Esophagus squamous epithelium (tissue), 5 donors: ENCODE results near the gene NUP42. TPM values are rescaled to one million over a fixed set of nuclear protein-coding genes. Genes with fewer than 3 reads are reported as not detected.

ENCODE experiments used
- DNase-seq: peaks from one replicate; lab custom pipeline; 2025; lab: John Stamatoyannopoulos, UW
- H3K27ac ChIP-seq, 4 donors: fragments of 200-600 bp; sonication (generic); one replicate each; pipeline ENCODE4 v1.5.1; 2016 to 2019; ENCODE audit warnings: mild to moderate bottlenecking in 1 of 4
- H3K27me3 ChIP-seq, 4 donors: fragments of 200-600 bp; sonication (generic); 1 replicate in 3 of 4; 2 replicates in 1 of 4; pipeline versions ENCODE4 v1.5.1 to v1.6.0; 2017 to 2021; ENCODE audit warnings: antibody characterized with exemption in 1 of 4
- H3K36me3 ChIP-seq, 3 donors: fragments of 200-600 bp; sonication (generic); one replicate each; pipeline ENCODE4 v1.5.1; 2016 to 2019
- H3K4me1 ChIP-seq, 3 donors: fragments of 200-600 bp; sonication (generic); one replicate each; pipeline ENCODE4 v1.5.1; 2017 to 2019
- H3K4me3 ChIP-seq, 4 donors: fragments of 200-600 bp; sonication (generic); 1 replicate in 3 of 4; 2 replicates in 1 of 4; pipeline ENCODE4 v1.5.1; 2016 to 2019; ENCODE audit warnings: mild to moderate bottlenecking in 2 of 4, moderate library complexity in 1 of 4
- H3K9me3 ChIP-seq, 3 donors: fragments of 200-600 bp; sonication (generic); one replicate each; pipeline ENCODE4 v1.5.1; 2016 to 2019
- CTCF ChIP-seq, 6 experiments: fragments of 450-650 bp in 4 of 6; fragments of 200-600 bp in 2 of 6; sonication (generic) in 2 of 6; IDR thresholded peaks; one replicate each; pipeline ENCODE4 v1.5.1; 2016 to 2019; ENCODE audit warnings: antibody characterized with exemption in 6 of 6, mild to moderate bottlenecking in 4 of 6, moderate library complexity in 4 of 6
- POLR2A ChIP-seq, 4 donors: fragments of 450-650 bp; IDR thresholded peaks; one replicate each; pipeline ENCODE4 v1.6.1; 2017; ENCODE audit warnings: antibody characterized with exemption in 4 of 4, mild to moderate bottlenecking in 4 of 4, moderate library complexity in 3 of 4
- WGBS, 2 donors: methylation state at CpG; one replicate each; pipeline ENCODE4 v1.1.5; 2018; 5-methylcytosine and 5-hydroxymethylcytosine counted together
- intact Hi-C: fragments of 100-400 bp; cut with DNase I; formaldehyde crosslinking; loops from one replicate; pipeline ENCODE4 v1.15.0; 2022
- total RNA-seq, 4 donors: library from RNA; depleted of rRNA; stranded (reverse); fragments of >200 nt; gene quantifications; one replicate each; pipeline ENCODE4 v1.1.0, GENCODE V29; 2016
- donor health status: DM: yes; HTN: yes; CAD: no.

Gene NUP42
- total RNA-seq, 4 donors from 2014 or later: 15.5 to 34.3 (median 29.1) TPM

- TF ChIP-seq POLR2A (IDR thresholded peaks at IDR 0.05) (no peak), CTCF (IDR thresholded peaks at IDR 0.05) (no peak)
- Histone ChIP-seq H3K4me1 (peaks cover 0 to 5% (median 0%) of the 10 kb centered on the region in 3 donors), H3K9me3 (no peaks in the 10 kb centered on the region), H3K27ac (no peak overlapping the region), H3K27me3 (no peaks in the 10 kb centered on the region), H3K36me3 (no peaks in the 10 kb centered on the region), H3K4me3 (no peak overlapping the region)
- 89 to 96% methylated on average over 2 of the region's 2 CpGs for WGBS, 2 donors
- no peak for DNase-seq
- intact Hi-C loops: no loop called here
Observed at GRCh38 chr7:23228412-23228811, 46.6 kb downstream of the NUP42 start.

- H3K27ac ChIP-seq: no peak overlapping the region
- no peaks in the 10 kb centered on the region for H3K9me3 ChIP-seq
- H3K36me3 ChIP-seq: no peaks in the 10 kb centered on the region
- no peak overlapping the region for H3K4me3 ChIP-seq
- TF ChIP-seq CTCF (IDR thresholded peaks at IDR 0.05): no peak
- no peak for TF ChIP-seq POLR2A (IDR thresholded peaks at IDR 0.05)
- no peaks in the 10 kb centered on the region for H3K27me3 ChIP-seq
- DNase-seq: no peak
- intact Hi-C loops: no loop called here
- WGBS, 2 donors: 65 to 67% methylated on average over 6 of the region's 6 CpGs
- H3K4me1 ChIP-seq: peaks cover 0 to 27% (median 10%) of the 10 kb centered on the region in 3 donors
Observed at GRCh38 chr7:23230641-23231101, 48.8 kb downstream of the NUP42 start.

GRCh38 chr7:23232966-23233365, 51.1 kb downstream of the NUP42 start:
- no peak overlapping the region for H3K4me3 ChIP-seq
- H3K27me3 ChIP-seq: no peaks in the 10 kb centered on the region
- WGBS, 2 donors: 80 to 91% methylated on average over 3 of the region's 3 CpGs
- no peak for DNase-seq
- no peaks in the 10 kb centered on the region for H3K36me3 ChIP-seq
- H3K9me3 ChIP-seq: no peaks in the 10 kb centered on the region
- peaks cover 4 to 40% (median 10%) of the 10 kb centered on the region in 3 donors for H3K4me1 ChIP-seq
- intact Hi-C loops: no loop called here
- H3K27ac ChIP-seq: no peak overlapping the region
- TF ChIP-seq CTCF (IDR thresholded peaks at IDR 0.05): no peak
- no peak for TF ChIP-seq POLR2A (IDR thresholded peaks at IDR 0.05)

GRCh38 chr7:23234569-23235296, 52.9 kb downstream of the NUP42 start:
- DNase-seq: no peak
- no peak for TF ChIP-seq POLR2A (IDR thresholded peaks at IDR 0.05)
- no peak for TF ChIP-seq CTCF (IDR thresholded peaks at IDR 0.05)
- intact Hi-C loops: no loop called here
- Histone ChIP-seq H3K9me3 (no peaks in the 10 kb centered on the region), H3K27me3 (no peaks in the 10 kb centered on the region), H3K27ac (peak overlapping the region; percentile 28 to 57 (median 50)), H3K4me3 (peak overlapping the region in 1 of 4 donors; percentile 24), H3K4me1 (peaks cover 4 to 44% (median 10%) of the 10 kb centered on the region in 3 donors), H3K36me3 (no peaks in the 10 kb centered on the region)
- 47 to 52% methylated on average over 9 of the region's 9 CpGs for WGBS, 2 donors

- no peak for DNase-seq
- 35 to 55% methylated on average over 6 of the region's 6 CpGs for WGBS, 2 donors
- peaks cover 4 to 42% (median 10%) of the 10 kb centered on the region in 3 donors for H3K4me1 ChIP-seq
- peak overlapping the region; percentile 54 to 80 (median 74) for H3K27ac ChIP-seq
- no peaks in the 10 kb centered on the region for H3K27me3 ChIP-seq
- H3K36me3 ChIP-seq: no peaks in the 10 kb centered on the region
- no peak for TF ChIP-seq CTCF (IDR thresholded peaks at IDR 0.05)
- TF ChIP-seq POLR2A (IDR thresholded peaks at IDR 0.05): no peak
- no peaks in the 10 kb centered on the region for H3K9me3 ChIP-seq
- no peak overlapping the region for H3K4me3 ChIP-seq
- intact Hi-C loops: no loop called here
Observed at GRCh38 chr7:23235813-23236221, 54.0 kb downstream of the NUP42 start.
